Measurements from ENCODE around the gene ZNF185. TPM values are rescaled to one million over a fixed set of nuclear protein-coding genes. Genes with fewer than 3 reads are reported as not detected.

Gene ZNF185
- total RNA-seq, 1 donor from 2014 or later = 62.2 TPM

Other genes starting within 250 kb of the ZNF185 start
- gene MAGEA3, start 199.3 kb upstream of the ZNF185 start, total RNA-seq = not detected
- not detected for gene CSAG2, start 188.8 kb upstream of the ZNF185 start, total RNA-seq
- not detected for gene MAGEA2B, start 183.4 kb upstream of the ZNF185 start, total RNA-seq
- not detected for gene CSAG1, start 164.3 kb upstream of the ZNF185 start, total RNA-seq
- gene MAGEA12, start 164.3 kb upstream of the ZNF185 start, total RNA-seq = not detected
- gene MAGEA2, start 144.2 kb upstream of the ZNF185 start, total RNA-seq = not detected
- not detected for gene CSAG3, start 138.8 kb upstream of the ZNF185 start, total RNA-seq
- gene MAGEA6, start 128.4 kb upstream of the ZNF185 start, total RNA-seq = not detected
- gene CETN2, start 67.3 kb upstream of the ZNF185 start, total RNA-seq = 47.1 TPM
- gene NSDHL, start 67.0 kb upstream of the ZNF185 start, total RNA-seq = 25.1 TPM
- not detected for gene PNMA5, start 96.0 kb downstream of the ZNF185 start, total RNA-seq
- 1.2 TPM for gene PNMA3, start 158.4 kb downstream of the ZNF185 start, total RNA-seq
- gene PNMA6A, start 174.4 kb downstream of the ZNF185 start, total RNA-seq = 0.55 TPM